Loucy (cell line): ENCODE results near the gene C20orf204.

Experiments used
- EZH2phosphoT487 ChIP-seq: fragments of 200-600 bp; IDR thresholded peaks from 2 replicates; pipeline ENCODE4 v1.6.1; 2018; ENCODE audit warnings: antibody characterized with exemption, mild to moderate bottlenecking, moderate library complexity, borderline replicate concordance
- TF ChIP-seq, protein P1 (sequence below): fragments of 200-600 bp; sonication (generic); conservative IDR thresholded peaks from 2 replicates; pipeline ENCODE4 v1.5.1; 2014; ENCODE audit warnings: mild to moderate bottlenecking, antibody characterized with exemption, low read length

DNA sequence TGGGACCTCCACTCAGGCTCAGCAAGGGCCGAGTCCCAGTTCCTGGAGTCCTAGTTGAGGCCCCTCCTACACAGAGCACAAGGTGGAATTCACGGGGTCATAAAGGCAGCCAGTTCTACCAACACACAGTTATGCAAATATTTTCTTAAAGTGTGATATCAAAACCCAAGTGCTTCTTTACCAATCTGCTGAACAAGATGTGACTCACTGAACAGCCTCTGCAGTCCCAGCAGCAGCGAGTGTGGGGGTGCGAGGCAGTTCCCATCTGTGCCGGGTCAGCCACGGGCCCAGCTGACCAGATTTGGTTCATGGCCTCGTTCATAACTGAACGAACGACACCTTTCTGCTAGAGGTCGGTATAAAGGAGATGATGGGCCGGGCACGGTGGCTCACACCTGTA, 22.6 kb downstream of the C20orf204 start:
- TF ChIP-seq, protein P1, sequence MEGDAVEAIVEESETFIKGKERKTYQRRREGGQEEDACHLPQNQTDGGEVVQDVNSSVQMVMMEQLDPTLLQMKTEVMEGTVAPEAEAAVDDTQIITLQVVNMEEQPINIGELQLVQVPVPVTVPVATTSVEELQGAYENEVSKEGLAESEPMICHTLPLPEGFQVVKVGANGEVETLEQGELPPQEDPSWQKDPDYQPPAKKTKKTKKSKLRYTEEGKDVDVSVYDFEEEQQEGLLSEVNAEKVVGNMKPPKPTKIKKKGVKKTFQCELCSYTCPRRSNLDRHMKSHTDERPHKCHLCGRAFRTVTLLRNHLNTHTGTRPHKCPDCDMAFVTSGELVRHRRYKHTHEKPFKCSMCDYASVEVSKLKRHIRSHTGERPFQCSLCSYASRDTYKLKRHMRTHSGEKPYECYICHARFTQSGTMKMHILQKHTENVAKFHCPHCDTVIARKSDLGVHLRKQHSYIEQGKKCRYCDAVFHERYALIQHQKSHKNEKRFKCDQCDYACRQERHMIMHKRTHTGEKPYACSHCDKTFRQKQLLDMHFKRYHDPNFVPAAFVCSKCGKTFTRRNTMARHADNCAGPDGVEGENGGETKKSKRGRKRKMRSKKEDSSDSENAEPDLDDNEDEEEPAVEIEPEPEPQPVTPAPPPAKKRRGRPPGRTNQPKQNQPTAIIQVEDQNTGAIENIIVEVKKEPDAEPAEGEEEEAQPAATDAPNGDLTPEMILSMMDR, result no peak
- no peak for TF ChIP-seq EZH2phosphoT487
